ENCODE measurements around the gene SLC2A6. TPM values are rescaled to one million over a fixed set of nuclear protein-coding genes. Genes with fewer than 3 reads are reported as not detected.

The SLC2A6 gene
- total RNA-seq, 3 donors from 2014 or later, result 2.6 to 5.3 (median 2.8) TPM

DNA sequence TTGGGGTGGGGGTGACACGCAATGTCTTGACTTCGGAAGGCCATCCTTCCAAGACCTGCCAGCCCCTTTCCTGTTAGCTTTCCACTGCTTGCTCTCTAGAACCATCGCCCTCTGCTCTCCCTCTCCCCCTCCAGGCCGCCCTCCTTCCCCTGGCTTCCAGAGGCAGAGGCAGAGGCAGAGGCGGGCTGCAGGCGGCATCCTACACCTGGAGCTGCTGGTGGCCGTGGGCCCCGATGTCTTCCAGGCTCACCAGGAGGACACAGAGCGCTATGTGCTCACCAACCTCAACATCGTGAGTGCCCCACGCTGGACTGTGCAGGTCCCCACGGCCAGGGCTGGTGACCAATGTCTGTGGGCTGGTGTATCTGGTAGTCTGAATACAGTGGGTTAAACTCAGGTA lies 54.7 kb downstream of the SLC2A6 start:
- no peak overlapping the region for H3K4me3 ChIP-seq
- TF ChIP-seq, protein P1, sequence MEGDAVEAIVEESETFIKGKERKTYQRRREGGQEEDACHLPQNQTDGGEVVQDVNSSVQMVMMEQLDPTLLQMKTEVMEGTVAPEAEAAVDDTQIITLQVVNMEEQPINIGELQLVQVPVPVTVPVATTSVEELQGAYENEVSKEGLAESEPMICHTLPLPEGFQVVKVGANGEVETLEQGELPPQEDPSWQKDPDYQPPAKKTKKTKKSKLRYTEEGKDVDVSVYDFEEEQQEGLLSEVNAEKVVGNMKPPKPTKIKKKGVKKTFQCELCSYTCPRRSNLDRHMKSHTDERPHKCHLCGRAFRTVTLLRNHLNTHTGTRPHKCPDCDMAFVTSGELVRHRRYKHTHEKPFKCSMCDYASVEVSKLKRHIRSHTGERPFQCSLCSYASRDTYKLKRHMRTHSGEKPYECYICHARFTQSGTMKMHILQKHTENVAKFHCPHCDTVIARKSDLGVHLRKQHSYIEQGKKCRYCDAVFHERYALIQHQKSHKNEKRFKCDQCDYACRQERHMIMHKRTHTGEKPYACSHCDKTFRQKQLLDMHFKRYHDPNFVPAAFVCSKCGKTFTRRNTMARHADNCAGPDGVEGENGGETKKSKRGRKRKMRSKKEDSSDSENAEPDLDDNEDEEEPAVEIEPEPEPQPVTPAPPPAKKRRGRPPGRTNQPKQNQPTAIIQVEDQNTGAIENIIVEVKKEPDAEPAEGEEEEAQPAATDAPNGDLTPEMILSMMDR (IDR thresholded peaks at IDR 0.05), result no peak
- DNase-seq, result no peak
- no peaks in the 10 kb centered on the region for H3K9me3 ChIP-seq
- intact Hi-C loops (cut with DNase I, micrococcal nuclease), result no loop called here
- ATAC-seq, result no peak
- no peaks in the 10 kb centered on the region for H3K36me3 ChIP-seq (ENCODE audit: low read depth)
- H3K4me1 ChIP-seq (ENCODE audit: low read depth), result peaks cover 4% of the 10 kb centered on the region

DNA sequence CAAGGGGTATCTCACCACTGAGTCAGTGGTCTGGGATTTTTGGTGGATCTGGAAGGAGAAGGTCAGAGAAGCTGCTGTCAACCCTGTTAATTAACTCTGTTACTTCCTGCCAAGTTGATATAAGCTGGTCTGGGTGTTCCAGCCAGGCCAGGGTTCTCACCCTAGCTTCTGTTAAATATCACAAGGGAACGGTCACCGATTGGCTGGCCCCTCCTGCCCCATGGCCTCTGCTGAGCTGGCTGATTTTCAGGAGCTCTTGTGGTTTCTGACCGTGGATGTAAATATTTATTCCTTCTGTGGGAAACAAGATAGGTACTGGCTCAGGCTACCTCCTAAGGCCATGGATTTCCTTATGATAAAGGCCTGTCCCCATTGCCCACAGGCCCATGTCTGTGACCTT lies 55.7 kb downstream of the SLC2A6 start:
- H3K9me3 ChIP-seq, result no peaks in the 10 kb centered on the region
- TF ChIP-seq, protein P1 (IDR thresholded peaks at IDR 0.05), result no peak
- DNase-seq, result no peak
- peaks cover 7% of the 10 kb centered on the region for H3K4me1 ChIP-seq (ENCODE audit: low read depth)
- no peak for ATAC-seq
- H3K36me3 ChIP-seq (ENCODE audit: low read depth), result no peaks in the 10 kb centered on the region
- intact Hi-C loops (cut with DNase I, micrococcal nuclease), result no loop called here
- H3K4me3 ChIP-seq, result no peak overlapping the region

DNA sequence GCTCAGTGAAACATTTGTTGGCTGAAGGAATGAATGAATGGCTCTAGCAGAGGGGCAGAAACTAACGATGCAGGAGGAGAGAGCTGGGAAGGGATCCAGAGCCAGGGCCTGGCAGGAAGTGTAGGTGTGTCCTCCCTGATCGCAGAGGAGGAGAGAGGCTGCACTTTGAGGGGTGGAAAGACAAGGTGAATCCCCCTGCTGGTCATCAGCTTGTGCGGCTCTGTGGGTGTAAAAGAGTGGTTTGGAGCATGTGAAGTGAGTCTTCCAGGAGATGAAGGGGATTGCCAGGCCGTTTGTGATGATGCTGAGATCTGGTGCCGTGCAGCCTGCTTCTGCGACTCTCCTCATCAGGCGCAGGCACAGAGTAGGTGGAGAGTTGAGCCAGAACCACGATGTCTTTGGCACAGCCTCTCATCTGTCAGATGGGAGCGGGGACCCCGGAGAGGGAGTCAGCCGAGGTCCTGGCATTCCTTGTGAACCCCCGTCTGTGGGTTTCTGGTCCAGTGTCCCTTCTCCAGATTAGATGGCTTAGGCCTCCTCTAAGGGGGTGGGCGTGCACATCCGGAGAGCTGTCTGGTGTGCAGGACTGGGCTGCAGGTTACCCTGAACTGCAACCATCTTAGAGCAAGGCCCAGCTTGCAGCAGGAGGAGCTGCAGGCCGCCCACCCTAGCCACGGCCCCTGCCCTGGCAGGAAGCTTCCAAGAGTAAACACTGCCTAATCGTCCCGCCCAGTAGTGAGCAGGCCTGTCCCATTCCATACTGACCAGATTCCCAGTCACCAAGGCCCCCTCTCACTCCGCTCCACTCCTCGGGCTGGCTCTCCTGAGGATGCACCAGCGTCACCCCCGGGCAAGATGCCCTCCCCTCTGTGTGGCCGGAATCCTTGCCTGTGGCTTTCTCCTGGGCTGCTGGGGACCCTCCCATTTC lies 57.0 kb downstream of the SLC2A6 start, which contains the start of gene ADAMTS13:
Gene ADAMTS13 (plus strand): TSS at position 753 of the 928 bp plus-strand sequence. CDS start 77 bp downstream, at position 830.
- peaks cover 6% of the 10 kb centered on the region for H3K4me1 ChIP-seq (ENCODE audit: low read depth)
- TF ChIP-seq, protein P1 (IDR thresholded peaks at IDR 0.05), result no peak
- intact Hi-C loops (cut with DNase I, micrococcal nuclease), result no loop called here
- H3K36me3 ChIP-seq (ENCODE audit: low read depth), result no peaks in the 10 kb centered on the region
- no peak for DNase-seq
- no peak for ATAC-seq
- H3K9me3 ChIP-seq, result no peaks in the 10 kb centered on the region
- H3K4me3 ChIP-seq, result no peak within 1 kb of the TSS

Other genes with a start within 250 kb of the SLC2A6 start
- gene ABO, start 203.9 kb downstream of the SLC2A6 start, total RNA-seq, result 100 to 1,000 TPM in 2 of 3 donors, 10 to 100 TPM in 1; 25.6 to 114 (median 102) TPM
- 10 to 100 TPM; 23.7 to 24.7 (median 24.0) TPM for gene SURF6, start 142.9 kb downstream of the SLC2A6 start, total RNA-seq
- 10 to 100 TPM; 19.8 to 33.6 (median 21.3) TPM for gene MED22, start 131.0 kb downstream of the SLC2A6 start, total RNA-seq
- gene RPL7A, start 130.9 kb downstream of the SLC2A6 start, total RNA-seq, result 1,000 to 10,000 TPM; 1,420 to 1,482 (median 1,457) TPM
- gene SURF1, start 122.6 kb downstream of the SLC2A6 start, total RNA-seq, result 10 to 100 TPM; 45.4 to 63.0 (median 52.2) TPM
- 10 to 100 TPM in 2 of 3 donors, 1 to 10 TPM in 1; 8.7 to 15.0 (median 11.4) TPM for gene SURF2, start 122.5 kb downstream of the SLC2A6 start, total RNA-seq
- gene SURF4, start 103.0 kb downstream of the SLC2A6 start, total RNA-seq, result 100 to 1,000 TPM; 117 to 165 (median 149) TPM
- 1 to 10 TPM in 2 of 3 donors, under 1 TPM in 1; 0.41 to 1.4 (median 1.3) TPM for gene STKLD1, start 102.7 kb downstream of the SLC2A6 start, total RNA-seq
- 10 to 100 TPM; 18.7 to 26.0 (median 20.1) TPM for gene REXO4, start 61.1 kb downstream of the SLC2A6 start, total RNA-seq
- 1 to 10 TPM; 3.3 to 5.0 (median 3.6) TPM for gene ADAMTS13, start 56.7 kb downstream of the SLC2A6 start, total RNA-seq
- gene CACFD1, start 19.1 kb downstream of the SLC2A6 start, total RNA-seq, result 10 to 100 TPM; 42.7 to 84.2 (median 54.1) TPM
- gene MYMK, start 45.9 kb upstream of the SLC2A6 start, total RNA-seq, result not detected
- gene ADAMTSL2, start 55.6 kb upstream of the SLC2A6 start, total RNA-seq, result 1 to 10 TPM; 1.3 to 2.7 (median 1.5) TPM
- gene FAM163B, start 130.3 kb upstream of the SLC2A6 start, total RNA-seq, result 1 to 10 TPM; 2.0 to 3.9 (median 3.8) TPM
- gene DBH, start 157.3 kb upstream of the SLC2A6 start, total RNA-seq, result not detected

Data from mucosa of descending colon (tissue), 3 donors.